DMS53 (cell line): ENCODE data around the gene GDPGP1.
"Not testable (repeated sequence)": the region's sequence is repeated elsewhere in the genome, so short reads cannot be mapped to it uniquely, and the experiment has no call there.

ENCODE experiments used
- DNase-seq: peaks from one replicate; lab custom pipeline; 2025; lab: John Stamatoyannopoulos, UW

Gene GDPGP1, protein sequence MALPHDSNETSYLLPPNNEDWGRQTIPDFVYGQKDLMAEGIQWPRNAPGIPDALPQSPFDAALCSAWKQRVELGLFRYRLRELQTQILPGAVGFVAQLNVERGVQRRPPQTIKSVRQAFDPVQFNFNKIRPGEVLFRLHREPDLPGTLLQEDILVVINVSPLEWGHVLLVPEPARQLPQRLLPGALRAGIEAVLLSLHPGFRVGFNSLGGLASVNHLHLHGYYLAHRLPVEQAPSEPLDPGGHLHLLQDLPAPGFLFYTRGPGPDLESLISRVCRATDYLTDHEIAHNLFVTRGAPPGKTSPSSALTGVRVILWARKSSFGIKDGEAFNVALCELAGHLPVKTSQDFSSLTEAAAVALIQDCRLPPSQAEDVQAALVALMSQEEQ

DNA sequence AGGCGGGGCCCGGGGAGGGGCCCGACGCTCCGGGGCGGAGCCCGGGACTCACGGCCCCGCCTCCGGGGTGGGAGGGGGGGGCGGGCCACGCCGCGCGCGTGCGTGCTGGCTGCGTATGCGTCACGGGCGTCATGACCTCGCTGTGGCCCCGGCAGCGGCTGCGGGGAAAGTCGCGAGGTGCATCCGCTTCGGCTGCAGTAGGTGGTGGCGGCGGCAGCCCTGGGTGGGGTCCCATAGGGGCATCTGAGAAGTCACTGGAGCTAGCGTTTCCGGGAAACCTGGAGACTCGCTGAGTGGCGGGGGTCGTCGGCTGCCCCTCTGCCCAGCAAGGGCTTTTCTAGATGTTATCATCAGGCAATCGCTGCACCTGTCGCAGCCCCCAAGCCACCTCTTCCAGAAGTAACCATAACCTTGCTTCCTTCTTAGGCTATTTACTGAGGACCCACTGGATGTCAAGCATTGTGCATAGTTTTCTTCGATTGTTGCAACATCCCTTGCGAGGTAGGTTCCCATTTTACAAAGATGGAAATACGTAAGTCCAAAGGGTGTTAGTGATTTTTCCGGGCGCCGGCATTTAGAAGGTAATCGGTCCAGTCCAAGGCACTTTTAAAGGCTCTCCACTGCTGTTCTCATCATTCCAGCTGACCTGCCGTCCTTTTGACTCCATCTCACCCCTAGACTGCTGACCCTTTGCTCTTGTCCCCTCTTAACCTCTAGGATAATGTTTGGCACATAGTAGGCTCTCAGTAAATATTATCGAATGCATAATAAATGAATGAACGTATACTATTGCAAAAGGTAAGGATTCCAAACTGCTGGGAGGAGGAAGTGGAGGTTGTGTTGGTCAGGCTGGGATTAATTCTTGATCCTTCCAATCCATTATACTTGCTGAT is at the start of gene GDPGP1:
GDPGP1 (plus strand) TSS at position 114 of the 893 bp plus-strand sequence. CDS start 6,700 bp downstream, outside the sequence.
- DNase-seq, result peak; percentile 56

DNA sequence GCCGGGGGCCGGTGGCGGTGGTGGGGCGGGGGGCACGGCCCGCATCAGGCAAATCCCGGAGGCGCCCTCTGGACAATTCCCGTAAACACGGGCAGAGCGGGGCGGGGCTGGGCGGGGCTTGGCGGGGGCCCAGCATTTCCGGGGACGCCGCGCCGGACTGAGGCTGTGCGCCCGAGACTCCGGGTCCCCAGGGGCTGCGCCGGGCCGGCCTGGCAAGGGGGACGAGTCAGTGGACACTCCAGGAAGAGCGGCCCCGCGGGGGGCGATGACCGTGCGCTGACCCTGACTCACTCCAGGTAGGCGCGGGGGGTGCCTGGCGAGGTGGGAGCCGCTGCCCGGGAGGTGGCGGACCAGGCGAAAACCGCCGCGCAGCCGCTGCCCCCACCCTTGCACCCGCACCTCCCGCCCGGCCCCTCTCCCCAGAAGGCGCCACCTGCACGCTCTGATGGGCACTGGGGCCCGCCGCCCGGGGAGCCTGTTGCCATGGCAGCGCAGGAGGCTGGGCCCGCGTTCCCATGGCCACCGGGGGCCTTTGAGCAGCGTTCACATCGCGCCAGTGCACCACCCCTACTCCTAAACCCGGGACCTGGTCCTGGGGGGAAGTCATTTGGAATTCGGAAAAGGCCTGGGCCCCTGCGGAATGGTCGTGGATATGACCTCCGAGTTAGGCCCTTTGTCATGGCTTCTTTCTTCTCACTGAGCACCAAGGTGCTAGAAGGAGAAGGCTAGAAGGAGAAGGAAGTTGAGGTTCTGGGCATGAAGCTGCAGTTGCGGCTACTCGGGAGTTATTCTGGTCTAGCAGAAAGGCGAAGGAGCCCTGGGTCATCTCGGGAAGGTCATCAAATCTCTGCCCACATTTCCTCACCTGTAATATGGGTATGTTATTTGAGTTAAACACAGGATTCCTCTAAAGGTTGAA is 49.0 kb upstream of the GDPGP1 start:
- DNase-seq, result peak; percentile 87

DNA sequence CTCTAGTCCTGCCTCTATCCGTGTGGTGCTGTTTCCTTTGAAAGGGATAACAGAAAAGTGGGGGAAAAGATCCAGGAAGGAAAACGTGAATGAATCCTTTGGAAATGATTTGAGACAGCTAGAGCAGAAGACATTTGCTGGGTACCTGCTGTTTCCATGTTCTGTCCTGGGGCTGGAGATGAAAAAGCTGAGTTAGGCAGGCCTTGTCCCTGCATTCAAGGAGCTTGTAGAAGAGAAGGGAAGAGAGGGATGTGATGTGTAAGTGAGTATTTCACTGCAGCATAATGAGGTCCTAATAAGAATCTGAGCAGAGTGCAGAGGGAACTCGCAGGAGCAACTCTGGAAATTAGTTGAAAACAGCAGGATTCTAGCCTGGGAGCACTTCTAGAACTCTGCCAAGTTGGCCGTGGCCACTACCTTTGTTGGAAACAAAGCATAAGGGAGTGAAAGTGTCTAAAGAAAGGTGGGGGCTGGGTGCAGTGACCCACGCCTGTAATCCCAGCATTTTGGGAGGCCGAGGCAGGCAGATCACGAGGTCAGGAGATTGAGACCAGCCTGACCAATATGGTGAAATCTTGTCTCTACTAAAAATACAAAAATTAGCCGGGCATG is 46.6 kb upstream of the GDPGP1 start:
- DNase-seq, result no peak

DNA sequence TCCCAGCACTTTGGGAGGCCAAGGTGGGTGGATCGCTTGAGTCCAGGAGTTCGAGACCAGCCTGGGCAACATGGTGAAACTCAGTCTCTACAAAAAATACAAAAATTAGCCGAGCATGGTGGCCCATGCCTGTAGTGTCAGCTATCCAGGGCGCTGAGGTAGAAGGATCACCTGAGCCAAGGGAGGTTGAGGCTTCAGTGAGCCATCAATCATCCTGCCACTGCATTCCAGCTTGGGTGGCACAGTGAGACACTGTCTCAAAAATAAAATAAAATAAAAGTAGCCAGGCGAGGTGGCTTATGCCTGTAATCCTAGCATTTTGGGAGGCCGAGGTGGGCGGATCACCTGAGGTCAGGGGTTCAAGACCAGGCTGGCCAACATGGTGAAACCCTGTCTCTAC is 45.9 kb upstream of the GDPGP1 start:
- not testable (repeated sequence) for DNase-seq

DNA sequence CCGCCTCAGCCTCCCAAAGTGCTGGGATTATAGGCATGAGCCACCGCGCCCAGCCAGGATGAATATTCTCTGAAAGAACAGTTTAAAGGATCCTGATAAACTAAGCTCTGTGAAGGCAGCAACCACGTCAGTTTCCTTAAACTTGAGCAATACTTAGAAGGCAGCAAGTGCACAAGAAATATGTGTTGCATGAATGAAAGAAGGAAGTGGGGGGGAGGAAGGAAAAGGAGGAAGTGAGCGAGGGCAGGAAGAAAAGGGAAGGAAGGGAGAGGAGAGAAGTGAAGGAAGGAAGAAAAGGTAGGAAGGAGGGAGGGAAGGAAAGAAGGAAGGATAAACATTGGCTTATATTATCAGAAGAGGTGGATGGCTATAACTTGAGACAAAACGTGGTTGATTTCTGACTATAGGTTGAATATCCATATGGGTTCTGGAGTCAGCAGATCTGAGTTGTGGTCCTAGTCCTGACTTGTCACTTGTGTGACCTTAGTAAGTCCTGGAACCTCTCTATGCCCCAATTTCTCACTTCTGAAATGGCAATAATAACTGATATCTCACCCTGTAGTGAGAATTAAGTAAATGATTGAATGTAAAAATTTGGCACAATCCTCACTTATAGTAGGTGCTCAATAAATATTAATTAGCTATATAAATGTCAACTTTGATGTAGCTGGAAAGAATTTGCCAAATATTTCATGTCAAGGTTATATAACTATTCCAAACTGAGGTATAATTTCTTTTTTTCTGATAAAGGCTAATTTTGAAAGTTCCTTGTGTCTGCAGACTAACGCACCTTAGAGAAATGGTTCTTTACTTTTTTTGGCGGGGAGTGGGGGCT is 44.9 kb upstream of the GDPGP1 start:
- no peak for DNase-seq

DNA sequence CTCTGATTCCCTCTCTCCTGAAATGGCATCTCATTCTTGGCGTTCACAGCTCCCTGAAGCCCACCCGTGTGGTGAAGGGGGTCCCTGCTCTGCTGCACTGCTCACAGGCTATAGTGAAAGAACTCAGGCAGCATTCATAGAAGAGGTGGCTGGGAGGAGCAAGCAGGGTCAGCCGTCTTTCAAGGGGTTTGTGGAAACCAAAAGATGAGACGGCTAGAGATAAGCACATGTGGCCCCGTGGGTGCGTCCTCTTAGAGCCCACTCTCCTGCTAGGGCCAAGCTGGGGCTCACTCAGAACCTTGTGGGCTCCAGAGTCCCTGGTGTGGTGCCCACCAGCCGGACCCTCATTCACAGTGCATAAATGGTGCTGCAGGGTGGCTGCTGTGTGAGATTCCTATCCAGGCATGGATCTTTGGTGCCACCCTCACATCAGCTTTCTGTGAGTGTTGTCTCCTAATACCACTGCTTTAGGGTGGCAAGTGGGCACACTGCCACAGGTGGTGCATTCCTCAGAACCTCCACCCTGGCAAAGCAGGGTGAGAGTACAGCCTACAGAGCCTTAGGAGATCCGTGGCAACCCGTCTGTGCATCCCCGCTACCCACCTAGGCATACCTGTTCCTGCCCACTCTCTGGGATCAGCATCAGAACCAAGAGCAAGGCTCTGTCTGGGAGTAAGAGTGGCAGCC is 44.1 kb upstream of the GDPGP1 start:
- DNase-seq, result no peak

DNA sequence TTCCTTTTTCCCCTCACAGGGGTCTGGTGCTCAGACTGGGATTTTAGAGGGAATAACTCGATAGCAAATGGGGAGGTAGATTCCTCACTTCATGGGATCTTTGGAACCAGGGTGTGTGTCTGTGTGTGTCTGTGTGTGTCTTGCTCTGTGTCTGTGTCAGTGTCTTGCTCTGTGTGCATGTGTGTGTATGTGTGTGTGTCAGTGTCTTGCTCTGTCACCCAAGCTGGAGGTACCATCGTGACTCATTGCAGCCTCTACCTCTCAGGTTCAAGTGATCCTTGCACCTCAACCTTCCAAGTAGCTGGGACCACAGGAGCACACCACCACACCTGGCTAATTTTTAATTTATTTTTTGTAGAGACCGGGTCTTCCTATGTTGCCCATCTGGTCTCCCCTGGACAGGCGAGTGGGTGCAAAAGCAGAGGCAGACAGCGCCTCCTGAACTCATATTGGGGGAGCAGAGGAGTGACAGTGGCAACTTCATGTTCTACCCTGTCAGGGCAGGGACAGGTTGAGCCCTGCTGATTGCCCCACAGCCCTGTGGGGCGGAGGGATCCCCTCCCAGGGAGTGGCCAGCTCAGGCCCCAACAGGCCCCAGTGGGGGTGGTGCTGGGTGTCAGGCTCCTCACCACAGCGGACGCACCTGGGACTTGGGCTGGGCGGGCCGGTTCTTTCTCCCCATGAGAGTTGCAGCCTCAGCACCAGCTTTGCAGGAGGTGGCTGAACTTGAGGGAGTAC is 43.2 kb upstream of the GDPGP1 start:
- no peak for DNase-seq

DNA sequence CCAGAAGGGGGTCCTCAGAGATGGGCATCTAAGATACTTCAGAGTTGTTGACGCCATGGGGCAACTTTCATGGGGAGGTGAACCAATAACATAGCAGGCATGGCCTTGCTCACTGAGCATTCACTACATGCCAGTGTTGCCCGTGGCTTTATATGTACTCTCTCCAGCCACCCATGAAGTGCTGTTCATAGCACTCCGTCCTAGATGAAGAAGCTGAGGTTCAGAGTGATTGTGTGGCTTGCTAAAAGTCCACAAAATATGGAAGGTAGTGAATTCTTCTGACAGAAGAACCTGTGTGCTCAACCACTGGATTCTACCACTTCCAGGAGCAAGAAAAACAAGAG is 42.7 kb upstream of the GDPGP1 start:
- DNase-seq, result peak; percentile 26

DNA sequence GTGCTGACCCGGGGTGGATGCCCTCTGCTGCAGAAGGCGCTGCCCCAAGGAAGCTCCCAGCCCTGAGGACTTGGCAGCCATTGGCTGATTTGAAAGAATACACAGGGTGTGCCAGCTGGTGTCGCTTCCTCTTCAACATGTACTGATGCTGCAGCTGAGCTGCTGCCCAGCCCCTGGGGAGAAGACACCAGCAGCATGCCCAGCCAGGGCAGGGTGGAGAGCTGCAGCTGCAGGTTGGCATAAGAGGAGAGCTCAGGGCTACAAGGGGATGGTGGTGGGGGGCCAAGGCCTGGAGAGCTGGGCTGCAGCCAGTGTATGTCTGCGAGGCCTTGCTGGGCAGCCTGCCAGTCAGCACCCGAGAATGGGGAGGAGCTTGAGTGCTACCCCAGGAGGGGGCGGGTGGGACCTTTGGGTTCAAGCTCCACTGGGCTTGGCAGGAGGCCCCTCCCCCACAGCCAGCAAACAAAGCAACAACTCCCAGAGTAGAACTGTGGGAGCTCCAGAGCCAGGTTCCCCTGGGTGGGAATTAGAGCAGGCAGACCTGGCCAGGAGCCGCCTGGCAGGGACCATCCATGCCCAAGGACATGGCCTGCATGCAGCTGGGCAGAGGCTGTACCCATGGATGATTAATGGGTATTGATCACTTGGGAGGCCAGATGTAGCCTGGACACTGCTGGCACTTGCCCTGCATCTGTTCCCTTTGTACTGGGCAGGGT is 42.1 kb upstream of the GDPGP1 start:
- peak; percentile 82 for DNase-seq

DNA sequence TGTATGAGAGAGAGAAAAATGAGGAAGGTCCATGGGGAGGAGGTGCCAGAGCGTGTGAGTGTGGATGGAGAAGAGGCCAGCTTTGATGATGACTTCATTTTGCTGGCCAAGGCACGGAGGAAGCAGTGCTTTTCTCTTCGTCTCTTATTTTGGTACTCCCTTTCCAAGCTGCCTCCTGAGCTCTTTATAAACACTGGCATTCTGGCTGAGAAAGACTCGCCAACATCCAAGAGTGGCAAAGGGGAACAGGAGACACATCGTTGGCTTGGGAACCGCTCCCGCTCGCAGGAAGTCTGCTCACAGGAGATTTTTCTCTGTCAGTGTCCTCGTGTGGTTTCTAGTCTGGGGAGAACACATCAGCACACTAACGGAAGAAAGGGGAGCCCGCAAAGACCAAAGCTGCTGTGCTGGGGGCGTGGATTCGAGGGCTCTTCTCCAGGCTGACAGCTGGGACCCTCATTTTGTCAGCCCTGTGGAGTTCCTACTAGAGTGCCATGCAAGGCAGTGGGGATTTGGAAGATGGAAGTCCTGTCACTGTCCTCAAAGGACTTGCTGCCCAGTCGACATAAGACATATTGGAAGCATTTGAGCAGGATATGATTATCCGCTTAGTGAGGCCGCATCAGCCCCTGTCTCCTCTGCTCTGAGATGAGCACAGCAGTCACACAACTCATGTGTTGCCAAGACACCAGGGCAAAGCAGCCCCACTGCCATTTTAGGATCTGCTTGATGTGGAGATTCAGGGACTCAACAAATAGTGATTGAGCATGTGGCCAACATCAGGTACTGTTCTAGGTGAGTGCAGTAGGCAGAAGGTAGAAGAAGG is 40.8 kb upstream of the GDPGP1 start:
- DNase-seq, result no peak

DNA sequence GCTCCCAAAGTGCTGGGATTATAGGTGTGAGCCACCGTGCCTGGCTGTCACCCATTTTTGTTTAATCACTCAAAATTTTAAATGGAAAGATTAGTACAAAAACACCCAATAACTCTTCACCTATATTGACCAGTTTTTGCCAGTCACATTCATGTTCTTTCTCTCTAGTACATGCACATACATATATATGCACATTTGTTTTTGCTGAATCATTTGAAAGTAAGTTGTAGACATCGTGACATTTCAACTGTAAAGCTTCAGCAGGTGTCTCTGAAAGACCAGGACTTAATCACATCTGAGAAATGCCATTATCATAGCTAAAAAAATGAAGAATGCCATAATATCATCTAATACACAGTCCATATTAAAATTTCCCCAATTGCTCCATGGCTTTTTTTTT is 39.4 kb upstream of the GDPGP1 start:
- DNase-seq, result no peak

DNA sequence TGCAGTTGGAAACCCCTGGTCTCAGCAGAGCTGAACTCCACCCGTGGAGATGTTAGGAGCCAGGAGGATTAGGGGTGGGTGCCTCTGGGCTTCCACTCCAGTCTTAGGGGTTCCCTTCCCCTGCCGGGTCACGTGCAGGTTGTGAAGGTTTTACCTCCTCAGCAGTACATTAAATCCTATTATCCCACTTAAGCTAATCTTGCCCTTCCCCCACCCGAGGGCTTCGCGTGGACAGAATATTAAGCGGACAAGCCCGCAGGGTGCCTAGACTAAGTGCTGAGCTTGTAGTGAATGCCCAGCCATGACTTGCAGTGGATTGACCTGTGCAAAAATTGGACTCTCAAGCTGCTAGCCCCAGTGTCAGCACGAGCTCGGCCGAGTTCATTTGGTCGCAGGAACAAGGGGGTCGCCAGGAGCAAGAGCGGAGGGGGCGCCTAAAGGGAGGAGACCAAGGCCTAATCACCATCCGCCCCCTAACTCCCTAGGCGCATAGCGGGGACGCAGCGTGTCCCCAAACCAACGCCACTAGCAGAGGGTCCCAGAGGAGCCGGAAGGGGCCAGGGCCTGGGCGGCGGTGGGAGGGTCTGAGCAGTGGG is 33.4 kb upstream of the GDPGP1 start:
- peak; percentile 33 for DNase-seq

DNA sequence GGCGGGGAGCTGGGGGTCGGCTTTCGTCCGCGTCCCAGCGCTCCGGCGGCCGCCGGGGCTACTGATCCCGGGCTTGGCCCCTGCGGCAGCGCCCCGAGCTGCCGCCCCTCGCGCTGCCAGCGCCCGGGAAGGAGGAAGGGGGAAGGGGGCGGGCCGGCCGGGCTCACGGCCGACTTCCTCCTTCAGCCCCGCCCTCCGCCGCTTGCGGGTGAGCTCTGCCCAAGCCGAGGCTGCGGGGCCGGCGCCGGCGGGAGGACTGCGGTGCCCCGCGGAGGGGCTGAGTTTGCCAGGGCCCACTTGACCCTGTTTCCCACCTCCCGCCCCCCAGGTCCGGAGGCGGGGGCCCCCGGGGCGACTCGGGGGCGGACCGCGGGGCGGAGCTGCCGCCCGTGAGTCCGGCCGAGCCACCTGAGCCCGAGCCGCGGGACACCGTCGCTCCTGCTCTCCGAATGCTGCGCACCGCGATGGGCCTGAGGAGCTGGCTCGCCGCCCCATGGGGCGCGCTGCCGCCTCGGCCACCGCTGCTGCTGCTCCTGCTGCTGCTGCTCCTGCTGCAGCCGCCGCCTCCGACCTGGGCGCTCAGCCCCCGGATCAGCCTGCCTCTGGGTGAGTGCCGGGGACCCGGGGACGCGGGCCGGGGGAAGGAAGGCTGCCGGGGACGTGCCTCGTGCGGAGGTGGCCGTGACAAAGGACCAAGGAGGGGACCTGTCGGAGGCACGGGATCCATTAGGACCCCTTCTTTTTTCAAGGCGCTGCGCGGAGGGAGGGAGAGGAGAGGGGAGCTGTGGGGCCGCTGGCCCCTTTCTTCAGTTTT is 32.7 kb upstream of the GDPGP1 start, which contains the start of gene SEMA4B:
SEMA4B (plus strand) TSS at position 201 of the 814 bp plus-strand sequence; CDS start at position 450, 249 bp downstream.
- DNase-seq, result peak; percentile 81

DNA sequence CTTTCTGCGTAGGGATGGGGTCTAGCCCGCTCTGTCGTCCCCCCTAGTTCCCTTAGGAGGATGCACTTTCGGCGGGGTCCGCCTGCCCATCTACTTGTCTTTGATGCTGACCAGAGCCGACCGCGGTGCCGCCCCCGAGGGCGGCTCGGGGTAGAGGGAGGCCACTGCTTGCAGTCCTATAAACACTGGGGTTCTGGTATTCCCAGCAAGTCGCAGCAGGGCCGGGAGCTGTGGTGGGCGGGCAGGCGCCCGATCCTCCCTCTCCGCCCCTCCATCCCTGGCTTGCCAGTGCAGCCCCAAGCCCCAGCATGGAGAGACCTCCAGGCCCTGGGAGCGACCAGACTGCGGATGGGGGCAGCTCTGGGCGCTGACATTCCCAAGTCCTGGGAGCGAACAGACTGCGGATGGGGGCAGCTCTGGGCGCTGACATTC is 32.0 kb upstream of the GDPGP1 start:
- DNase-seq, result peak; percentile 18

DNA sequence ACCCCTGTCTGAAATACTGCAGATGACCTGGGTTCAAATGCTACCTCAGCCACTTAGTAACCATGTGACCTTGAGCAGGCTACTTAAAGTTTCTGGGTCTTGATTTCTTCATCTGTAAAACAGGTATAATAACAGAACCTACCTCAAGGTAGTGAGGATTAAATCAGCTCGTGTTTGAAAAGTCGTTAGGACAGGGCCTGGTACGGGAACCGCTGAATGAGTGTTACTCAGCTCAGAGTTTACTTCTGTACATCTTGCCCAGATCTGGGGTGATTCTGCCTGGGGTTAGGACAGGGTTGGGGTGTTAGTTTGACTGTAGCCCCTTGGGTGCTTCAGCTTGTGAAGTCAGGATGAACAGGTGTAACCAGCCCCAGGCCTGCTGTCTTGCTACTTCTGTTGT is 31.1 kb upstream of the GDPGP1 start:
- no peak for DNase-seq

DNA sequence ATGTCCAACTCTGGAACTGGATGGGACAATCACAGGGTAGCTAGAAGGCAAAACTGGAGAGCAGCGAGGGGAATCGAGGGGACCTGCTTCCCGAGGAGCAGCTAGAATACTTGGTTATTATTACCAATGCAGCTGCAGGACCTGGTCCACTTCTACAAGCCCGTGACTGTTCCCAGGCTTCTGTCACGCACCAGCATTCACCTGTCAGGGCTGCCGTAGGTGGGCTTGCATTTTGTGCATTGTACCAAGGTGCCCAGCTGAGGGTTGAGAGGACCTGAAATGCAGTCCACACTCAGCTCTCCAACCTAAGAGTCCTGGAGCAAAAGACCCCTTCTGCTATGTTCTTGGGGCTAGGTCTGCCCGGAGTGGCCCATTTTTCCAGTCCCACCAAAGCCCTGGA is 30.5 kb upstream of the GDPGP1 start:
- no peak for DNase-seq
